Fibroblast of the aortic adventitia (primary cell): ENCODE measurements around the gene IL17RA. TPM values are rescaled to one million over a fixed set of nuclear protein-coding genes. Genes with fewer than 3 reads are reported as not detected.

ENCODE experiments used
- DNase-seq: peaks from one replicate; pipeline ENCODE4 v3.0.0-alpha.2; 2010; ENCODE audit warnings: low read depth
- H3K4me3 ChIP-seq: 2 replicates; pipeline ENCODE4 v1.5.1; 2011; ENCODE audit warnings: low read depth, mild to moderate bottlenecking, control low read depth, low read length, moderate library complexity
- CTCF ChIP-seq: IDR thresholded peaks from 2 replicates; pipeline ENCODE4 v1.5.1; 2011; ENCODE audit warnings: mild to moderate bottlenecking, low read length, control low read depth, inconsistent platforms; ENCODE audit not compliant: insufficient read depth
- total RNA-seq: library from RNA; depleted of rRNA; stranded (reverse); fragments of >200 nt; gene quantifications from 2 replicates; pipeline ENCODE4 v1.2.3, GENCODE V29; 2012; ENCODE audit warnings: low replicate concordance

IL17RA gene
- total RNA-seq, 1 donor = 5.2 TPM

GRCh38 chr22:17083811-17084441 is 874 bp upstream of the IL17RA start:
- no peak overlapping the region for H3K4me3 ChIP-seq
- no peak for TF ChIP-seq CTCF
- no peak for DNase-seq

- peak overlapping the region; percentile 83 for H3K4me3 ChIP-seq
- peak; percentile 4 for DNase-seq
- no peak for TF ChIP-seq CTCF
These were observed 729 bp downstream of the IL17RA start for GRCh38 chr22:17085277-17086181.

- TF ChIP-seq CTCF = no peak
- peak overlapping the region; percentile 83 for H3K4me3 ChIP-seq
- peak; percentile 5 for DNase-seq
These were observed 1.5 kb downstream of the IL17RA start for GRCh38 chr22:17086296-17086695.

- no peak for TF ChIP-seq CTCF
- DNase-seq = no peak
These were observed 2.1 kb downstream of the IL17RA start for GRCh38 chr22:17086788-17087497.

GRCh38 chr22:17087498-17088131 is 2.8 kb downstream of the IL17RA start:
- no peak overlapping the region for H3K4me3 ChIP-seq
- TF ChIP-seq CTCF = no peak
- no peak for DNase-seq

More at GRCh38 chr22:17086788-17087497, 2.1 kb downstream of the IL17RA start:
- H3K4me3 ChIP-seq = peak overlapping the region; percentile 83

- DNase-seq = no peak
- TF ChIP-seq CTCF = no peak
- no peak overlapping the region for H3K4me3 ChIP-seq
These were observed 5.8 kb downstream of the IL17RA start for GRCh38 chr22:17090550-17090949.
